Breast epithelium (tissue), 3 donors: ENCODE measurements around the gene CHRNB4.

Experiments
- CTCF ChIP-seq, 3 donors: fragments of 450-650 bp; IDR thresholded peaks; one replicate each; pipeline ENCODE4 v1.5.1; 2016 to 2017; ENCODE audit warnings: antibody characterized with exemption in 3 of 3, mild to moderate bottlenecking in 3 of 3, moderate library complexity in 3 of 3
- POLR2A ChIP-seq: fragments of 450-650 bp; IDR thresholded peaks from one replicate; pipeline ENCODE4 v1.6.1; 2016; ENCODE audit warnings: antibody characterized with exemption, mild to moderate bottlenecking, moderate library complexity

DNA sequence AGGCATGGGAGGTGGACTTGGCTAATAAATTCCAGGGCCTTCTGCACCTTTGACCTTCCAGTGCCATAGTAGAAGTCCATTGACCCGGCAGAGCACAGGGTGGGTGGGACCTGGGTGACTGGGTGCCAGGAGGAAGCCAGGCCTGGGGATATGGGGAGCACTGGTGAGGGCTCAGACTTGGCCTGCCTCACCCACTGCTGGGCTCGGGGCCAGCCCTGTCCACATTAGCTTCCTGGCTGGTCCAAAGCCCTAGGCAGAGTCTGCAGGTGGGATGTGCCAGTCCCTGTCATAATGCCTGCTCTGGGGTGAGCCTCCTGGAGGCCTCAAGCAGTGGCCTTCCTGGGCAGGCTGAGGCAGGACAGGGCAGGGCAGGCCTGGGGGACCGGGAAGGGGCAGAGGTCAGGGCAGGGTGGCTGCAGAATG lies 38.1 kb upstream of the CHRNB4 start:
- no peak for TF ChIP-seq CTCF (IDR thresholded peaks at IDR 0.05)
- no peak for TF ChIP-seq POLR2A
